ENCODE measurements around the gene CTSA.

The CTSA gene

DNA sequence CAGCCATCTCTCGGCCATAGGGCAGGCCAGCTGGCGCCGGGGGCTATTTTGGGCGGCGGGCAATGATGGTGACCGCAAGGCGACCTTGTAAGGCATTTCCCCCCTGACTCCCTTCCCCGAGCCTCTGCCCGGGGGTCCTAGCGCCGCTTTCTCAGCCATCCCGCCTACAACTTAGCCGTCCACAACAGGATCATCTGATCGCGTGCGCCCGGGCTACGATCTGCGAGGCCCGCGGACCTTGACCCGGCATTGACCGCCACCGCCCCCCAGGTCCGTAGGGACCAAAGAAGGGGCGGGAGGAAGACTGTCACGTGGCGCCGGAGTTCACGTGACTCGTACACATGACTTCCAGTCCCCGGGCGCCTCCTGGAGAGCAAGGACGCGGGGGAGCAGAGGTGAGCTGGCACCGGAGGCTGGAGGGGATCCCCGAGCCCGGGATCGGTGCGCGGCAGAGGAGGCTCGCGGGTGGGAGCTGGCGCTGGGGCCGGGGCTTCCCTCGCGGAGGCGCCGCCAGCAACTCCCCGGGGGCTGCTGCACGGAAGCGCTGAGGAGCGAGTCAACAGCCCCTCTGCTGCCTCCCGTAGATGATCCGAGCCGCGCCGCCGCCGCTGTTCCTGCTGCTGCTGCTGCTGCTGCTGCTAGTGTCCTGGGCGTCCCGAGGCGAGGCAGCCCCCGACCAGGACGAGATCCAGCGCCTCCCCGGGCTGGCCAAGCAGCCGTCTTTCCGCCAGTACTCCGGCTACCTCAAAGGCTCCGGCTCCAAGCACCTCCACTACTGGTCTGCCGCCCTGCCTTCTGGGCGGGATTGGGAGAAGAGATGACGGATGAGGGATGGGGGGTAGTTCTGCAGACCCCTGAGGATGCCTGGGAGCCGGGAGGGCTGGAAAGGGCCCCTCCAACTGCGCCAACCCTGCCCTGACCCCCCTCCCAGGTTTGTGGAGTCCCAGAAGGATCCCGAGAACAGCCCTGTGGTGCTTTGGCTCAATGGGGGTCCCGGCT, at the start of gene CTSA, which contains the start of gene NEURL2:
Gene CTSA, plus strand, starts transcription at position 351 of the 999 bp plus-strand sequence. Its CDS starts 234 bp downstream, at position 585.
Gene NEURL2, minus strand, starts transcription at position 224 of the 999 bp plus-strand sequence. Its CDS starts 217 bp downstream, at position 7.
- DNase-seq: peak; percentile 77

DNA sequence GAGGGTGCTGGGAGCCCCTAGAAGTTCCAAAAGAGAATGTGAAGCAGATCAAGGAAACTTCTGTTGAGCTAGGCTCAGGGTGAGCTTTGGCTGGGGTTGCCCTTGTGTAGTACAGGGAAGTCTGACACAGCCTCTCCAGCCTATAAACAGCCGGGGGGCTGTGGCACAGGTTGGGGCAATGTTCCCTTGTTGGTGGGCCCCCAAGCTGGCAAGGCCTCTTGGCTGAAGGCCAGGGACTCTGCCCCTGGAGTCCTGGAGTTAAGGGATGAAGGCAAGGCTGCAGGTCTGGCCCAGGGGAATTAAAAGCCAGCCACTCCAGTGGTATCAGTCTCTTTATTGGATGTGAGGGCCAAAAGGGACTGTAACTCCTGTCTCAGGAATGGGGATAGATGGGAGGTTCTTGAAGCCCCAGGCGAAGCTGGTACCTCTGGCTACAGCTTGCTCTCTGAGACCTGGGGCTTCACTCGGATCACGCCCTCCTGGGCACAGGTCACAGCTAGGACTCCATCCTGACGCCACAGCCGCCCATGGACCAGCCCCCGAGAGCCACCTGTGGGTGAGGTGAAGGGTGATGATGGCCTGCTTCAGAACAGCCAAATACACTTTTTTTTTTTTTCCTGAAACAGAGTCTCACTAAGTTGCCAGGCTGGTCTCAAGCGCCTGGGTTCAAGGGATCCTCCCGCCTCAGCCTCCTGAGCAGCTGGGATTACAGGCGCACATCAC, 49.6 kb upstream of the CTSA start:
- DNase-seq: no peak

DNA sequence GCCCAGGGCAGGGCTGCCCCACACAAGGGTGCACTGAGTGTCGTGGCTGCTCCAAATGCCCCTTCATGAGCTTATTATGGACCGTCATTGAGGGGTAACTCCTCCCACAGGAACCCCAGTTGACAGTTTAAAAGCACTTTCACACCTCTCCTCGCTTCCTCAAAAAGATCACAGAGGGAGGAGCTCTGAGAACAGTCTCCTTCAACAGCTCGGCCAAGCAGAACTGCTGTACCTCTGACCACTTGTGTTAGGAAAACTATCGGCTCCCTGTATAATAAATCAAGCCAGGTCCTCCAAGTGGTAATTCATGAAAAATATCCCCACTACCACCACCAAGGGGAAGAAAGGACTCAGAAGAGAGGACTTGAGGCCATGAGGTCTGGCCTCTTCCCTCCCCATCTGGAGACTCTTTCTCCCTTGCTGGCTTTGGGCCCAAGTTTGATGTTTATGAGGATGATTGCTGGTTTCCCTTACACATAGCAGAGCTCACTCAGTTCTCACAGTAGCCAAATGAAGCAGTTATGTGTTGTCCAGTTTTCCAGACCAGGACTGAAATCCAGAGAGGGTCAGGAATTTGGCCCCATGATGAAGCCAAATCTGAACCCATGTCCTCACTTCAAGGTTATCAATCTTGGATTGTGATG, 48.8 kb upstream of the CTSA start:
- DNase-seq: no peak

DNA sequence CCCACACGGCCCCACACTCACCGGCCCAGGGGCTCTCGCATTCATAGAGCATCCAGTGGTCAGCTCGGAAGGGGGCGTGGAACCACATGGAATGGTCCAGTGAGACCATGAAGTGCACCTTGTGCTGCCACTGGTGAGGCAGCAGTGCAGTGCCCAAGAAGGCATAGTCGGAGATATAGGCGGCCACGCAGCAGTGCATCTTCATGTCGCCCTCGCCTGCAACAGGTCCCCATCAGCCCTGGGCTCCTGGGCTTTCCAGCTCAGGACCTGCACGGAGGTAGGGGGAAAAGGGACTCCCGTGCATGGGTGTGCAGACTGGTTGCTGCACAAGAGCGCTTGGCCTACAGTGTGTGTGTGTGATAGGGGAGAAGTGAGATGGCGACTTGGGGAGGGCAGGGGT, 47.6 kb upstream of the CTSA start:
- no peak for DNase-seq

DNA sequence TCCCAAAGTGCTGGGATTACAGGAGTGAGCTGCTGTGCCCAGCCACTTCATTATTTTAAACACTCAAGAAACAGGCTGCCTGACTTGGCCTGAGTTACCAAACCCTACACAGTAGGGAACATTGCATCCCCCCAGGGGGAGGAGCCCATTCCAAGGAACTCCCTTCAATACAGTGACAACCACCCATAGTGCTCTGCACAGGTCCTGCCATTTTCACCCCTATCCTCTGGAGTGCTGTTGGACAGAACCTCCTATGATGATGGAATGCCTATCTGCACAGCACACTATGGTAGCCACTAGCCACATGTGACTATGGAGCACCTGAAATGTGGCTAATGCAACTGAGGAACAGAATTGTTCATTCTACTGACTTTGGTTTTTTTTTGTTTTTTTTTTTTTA, 45.7 kb upstream of the CTSA start:
- DNase-seq: no peak

DNA sequence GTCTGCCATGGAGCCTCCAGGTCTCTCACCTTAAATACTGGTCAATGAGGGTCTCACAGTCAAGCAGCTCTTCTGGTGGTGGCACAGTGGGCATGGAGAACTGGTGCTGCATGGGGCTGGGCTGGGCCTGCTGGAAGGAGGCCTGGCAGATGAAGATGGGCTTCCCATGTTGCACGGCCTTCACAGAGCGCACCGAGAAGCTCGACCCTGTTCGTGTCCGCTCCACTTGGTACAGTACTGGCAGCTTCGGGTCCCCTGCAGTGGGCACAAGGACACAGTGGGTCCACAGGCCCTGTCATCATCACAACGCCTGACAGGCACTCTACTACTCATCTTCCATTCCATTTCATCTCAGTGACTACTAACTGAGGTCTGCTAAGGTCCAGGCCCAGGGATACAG, 42.7 kb upstream of the CTSA start:
- DNase-seq: no peak

DNA sequence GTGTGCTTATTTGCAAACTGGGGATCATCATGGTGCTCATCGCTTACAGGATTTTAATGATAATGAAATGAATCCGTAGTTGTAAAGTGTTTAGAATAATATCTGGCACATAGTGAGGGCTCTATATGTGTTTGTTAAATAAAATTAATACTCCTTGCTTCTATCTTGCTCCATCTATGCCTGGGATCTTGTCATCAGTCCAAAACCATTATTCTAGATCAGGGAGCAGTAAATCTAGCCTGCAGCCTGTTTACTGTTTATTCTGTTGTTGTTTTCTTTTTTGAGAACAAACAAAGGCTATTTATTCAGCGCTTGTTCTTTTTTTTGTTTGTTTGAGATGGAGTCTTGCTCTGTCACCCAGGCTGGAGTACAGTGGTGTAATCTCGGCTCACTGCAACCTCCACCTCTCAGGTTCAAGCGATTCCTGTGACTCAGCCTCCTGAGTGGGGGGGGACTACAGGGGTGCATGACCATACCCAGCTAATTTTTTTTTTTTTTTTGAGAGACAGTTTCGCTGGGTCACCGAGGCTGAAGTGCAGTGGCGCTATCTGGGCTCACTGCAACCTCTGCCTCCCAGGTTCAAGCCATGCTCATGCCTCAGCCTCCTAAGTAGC, 42.1 kb upstream of the CTSA start:
- no peak for DNase-seq

DNA sequence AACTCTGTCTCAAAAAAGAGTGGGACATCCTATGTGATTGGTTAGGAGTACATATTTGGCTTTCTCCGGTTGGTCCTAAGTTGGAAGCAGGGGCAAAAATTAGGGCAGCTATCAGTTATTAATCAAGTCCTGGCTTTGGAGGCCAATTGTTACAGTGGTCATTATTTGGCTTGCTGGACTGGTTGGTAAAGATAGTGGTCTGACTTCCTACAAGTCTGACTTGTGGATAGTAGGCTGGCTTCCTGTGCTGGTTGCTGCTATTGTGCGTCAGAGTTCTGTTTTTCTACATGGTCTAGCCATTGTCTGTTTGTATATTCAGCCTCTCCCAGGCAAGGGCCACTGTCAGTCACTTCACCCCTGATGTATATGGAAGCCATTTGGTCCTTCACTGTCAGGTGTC, 40.9 kb upstream of the CTSA start:
- DNase-seq: no peak

DNA sequence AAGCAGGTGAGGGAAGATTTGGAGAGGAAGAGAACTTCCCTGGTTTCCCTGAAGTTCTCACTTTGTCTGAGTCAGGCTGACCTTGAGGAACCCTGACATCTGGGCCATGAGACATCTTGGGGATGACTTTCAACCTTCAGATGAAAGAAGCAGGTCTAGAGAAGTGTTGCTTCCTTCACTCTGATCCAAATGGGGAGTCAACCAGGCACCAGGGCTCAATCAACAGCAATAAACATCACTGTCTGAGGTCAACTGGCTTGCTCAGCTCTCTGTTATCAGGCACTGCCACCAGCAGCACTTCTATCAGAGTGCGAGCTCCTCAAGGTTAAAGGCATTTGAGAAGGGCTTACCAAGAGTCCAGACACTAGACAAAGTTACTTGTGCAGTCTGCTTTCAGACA, 40.2 kb upstream of the CTSA start:
- no peak for DNase-seq

DNA sequence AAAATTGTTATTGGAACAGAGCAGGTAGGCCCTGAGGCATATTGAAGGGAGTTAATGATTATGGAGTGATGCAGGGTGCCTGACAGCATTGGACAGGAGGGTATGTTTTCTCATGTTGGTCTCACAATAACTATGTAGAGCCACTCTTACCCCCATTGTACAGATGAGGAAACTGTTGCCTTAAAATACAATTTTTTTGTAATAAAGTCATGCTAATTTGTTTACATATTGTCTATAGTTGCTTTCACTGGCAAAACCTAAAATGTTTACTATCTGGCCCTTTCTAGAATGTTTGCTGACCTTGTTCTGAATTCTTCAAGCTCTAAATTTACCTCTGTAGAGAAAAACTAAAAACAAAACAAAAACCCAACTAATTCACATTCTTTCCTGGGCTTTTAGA, 39.6 kb upstream of the CTSA start:
- no peak for DNase-seq

DNA sequence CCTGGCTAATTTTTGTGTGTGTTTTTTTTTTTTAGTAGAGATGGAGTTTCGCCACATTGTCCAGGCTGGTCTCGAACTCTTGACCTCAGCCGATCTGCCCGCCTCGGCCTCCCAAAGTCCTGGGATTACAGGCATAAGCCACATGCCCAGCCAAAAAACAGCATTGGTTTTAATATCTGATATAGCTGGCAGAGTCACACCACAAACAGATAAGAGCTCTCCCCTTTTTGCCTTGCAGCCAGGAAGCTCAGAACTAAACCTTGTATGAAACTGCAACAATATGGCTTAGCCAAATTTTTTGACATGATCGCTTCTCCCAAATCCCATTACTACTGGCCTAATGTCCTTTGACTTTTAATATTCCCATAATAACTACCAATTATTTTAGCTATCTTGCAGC, 38.8 kb upstream of the CTSA start:
- DNase-seq: no peak

DNA sequence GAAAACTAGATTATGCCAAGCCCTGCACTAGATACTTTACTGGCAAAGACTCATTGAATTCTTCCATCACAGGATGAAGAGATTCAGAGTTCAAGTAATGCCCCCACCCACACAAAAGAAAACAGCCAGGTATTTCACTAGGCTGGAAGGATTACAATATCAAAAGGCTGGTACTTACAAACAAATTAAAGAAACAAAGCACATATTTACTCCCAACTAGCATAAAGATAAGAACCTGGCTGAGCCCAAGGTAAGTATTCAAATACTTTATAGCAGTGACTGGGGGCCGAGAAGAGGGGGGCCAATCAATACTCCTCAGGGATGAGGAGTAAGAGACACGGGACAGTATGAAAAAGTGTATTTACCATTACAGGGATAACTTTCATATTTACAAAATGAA, 37.7 kb upstream of the CTSA start:
- DNase-seq: no peak

DNA sequence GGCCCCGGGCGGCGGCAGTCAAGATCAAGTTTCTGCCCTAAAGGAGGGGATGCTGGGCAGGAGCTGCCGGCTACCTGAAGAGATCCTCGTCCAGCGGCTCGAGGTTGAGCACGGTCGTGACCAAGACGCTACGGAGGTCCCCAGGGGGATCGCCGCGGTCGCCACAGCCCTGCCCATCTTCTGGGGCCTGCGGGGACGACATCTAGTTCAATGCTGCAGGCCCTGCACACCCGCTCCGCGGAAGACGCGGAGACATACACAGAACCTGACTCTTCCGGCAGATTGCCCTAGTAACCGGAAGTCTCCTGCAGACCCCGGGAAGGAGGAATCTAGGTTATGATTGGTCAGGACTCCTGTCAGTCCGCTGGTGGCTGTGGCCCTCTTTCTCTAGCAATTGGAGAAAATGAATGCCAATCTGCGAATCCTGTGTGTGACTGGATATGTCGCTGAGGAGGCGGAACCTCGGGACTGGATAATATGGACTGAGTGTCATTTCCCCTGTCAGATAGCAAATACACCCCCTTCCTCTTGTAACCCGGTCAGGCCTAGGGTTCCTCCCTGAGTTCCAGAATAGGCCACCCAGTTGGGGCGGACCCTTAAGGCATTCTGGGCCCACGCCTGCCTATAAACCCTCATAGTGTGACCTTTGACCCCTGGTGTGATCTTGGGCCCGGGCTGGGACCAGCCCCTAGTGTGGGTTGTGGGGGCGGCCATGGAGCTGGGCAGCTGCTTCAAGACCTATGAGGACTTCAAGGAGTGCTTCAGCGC, 33.8 kb upstream of the CTSA start, which contains the start of the genes ACOT8 and ZSWIM3:
Gene ACOT8, minus strand, starts transcription at position 279 of the 768 bp plus-strand sequence. Its CDS starts 77 bp downstream, at position 202.
Gene ZSWIM3, plus strand, starts transcription at position 501 of the 768 bp plus-strand sequence. Its CDS starts 212 bp downstream, at position 713.
- peak; percentile 100 for DNase-seq

DNA sequence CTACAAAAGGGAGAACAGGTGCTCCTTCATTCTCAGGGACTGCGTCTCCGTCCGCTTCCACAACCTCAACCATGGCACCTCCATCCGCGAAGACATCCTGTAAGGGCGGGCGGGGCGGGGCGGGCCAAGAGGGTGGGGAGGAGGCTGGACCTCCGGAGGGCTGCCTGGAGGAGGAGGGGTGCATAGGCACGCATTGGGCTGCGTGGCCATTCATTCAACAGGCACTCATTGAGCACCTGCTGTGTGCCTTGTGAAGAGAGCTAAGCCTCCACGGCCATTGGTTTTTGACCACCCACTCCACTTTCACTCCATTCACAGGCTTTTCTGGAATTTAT, 33.3 kb upstream of the CTSA start:
- DNase-seq: peak; percentile 33

DNA sequence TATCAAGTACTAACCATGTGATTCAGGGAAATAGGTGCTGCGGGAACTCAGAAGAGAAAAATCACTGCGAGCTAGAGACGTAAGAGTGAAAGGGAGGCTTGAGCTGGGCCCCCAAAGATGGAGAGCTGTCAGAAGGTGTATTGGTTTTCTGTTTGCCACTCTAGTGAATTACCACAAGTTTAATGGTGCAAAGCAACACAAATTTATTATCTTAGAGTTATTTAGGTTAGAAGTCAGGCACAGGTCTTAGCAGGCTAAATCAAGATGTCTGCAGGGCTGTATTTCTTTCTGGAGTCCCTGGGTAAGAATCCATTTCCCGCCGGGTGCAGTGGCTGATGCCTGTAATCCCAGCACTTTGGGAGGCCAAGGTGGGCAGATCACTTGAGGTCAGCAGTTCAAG, 31.2 kb upstream of the CTSA start:
- no peak for DNase-seq

DNA sequence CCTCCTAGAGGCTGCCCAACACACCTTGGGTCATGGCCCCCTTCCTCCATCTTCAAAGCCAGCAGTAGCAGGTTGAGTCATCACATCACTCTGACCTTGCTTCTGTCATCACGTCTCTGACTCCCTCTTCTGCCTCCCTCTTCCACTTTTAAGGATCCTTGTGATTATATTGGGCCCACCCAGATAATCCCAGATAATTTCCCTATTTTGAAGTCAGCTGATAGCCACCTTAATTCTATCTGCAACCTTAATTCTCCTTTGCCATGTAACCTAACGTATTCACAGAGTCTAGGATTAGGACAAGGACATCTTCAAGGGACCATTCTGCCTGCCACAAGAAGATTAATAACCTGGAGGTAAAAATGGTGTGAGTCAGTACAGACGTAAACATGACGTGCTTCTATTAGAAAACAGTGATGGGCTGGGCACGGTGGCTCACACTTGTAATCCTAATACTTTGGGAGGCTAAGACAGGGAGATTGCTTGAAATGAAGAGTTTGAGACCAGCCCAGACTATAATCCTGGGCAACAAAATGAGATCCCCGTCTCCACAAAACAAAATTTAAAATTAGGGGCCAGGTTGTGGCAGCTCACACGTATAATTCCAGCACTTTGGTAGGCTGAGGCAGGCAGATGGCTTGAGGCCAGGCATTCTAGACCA, 30.4 kb upstream of the CTSA start:
- no peak for DNase-seq

DNA sequence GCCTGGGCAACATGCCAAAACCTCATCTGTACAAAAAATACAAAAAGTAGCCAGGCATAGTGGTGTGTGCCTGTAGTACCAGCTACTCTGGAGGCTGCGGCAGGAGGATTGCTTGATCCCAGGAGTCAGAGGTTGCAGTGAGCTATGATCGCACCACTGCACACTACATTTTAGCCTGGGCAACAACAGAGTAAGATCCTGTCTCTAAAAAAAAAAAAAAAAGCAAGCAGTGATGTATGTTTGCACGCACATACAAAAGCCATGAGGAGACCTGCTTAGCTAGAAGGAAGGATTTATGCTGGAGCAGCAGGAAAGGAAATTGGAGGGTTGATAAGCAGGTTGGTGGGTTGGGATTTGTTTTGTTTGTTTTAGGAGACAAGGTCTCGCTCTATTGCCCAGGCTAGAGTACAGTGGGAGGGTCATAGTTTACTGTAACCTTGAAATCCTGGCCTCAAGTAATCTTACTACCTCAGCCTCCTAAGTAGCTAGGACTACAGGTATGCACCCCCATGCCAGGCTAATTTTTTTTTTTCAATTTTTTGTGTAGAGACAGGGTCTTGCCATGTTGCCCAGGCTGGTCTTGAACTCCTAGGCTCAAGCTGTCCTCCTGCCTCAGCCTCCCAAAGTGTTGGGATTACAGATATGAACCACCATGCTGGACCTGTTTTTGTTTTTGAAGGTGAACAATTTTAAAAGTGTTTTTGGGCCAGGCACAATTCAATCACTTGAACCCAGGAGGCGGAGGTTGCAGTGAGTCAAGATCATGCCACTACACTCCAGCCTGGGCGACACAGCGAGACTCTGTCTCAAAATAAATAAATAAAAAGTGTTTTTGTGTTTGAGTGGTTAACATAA, 29.7 kb upstream of the CTSA start:
- peak; percentile 66 for DNase-seq

DNA sequence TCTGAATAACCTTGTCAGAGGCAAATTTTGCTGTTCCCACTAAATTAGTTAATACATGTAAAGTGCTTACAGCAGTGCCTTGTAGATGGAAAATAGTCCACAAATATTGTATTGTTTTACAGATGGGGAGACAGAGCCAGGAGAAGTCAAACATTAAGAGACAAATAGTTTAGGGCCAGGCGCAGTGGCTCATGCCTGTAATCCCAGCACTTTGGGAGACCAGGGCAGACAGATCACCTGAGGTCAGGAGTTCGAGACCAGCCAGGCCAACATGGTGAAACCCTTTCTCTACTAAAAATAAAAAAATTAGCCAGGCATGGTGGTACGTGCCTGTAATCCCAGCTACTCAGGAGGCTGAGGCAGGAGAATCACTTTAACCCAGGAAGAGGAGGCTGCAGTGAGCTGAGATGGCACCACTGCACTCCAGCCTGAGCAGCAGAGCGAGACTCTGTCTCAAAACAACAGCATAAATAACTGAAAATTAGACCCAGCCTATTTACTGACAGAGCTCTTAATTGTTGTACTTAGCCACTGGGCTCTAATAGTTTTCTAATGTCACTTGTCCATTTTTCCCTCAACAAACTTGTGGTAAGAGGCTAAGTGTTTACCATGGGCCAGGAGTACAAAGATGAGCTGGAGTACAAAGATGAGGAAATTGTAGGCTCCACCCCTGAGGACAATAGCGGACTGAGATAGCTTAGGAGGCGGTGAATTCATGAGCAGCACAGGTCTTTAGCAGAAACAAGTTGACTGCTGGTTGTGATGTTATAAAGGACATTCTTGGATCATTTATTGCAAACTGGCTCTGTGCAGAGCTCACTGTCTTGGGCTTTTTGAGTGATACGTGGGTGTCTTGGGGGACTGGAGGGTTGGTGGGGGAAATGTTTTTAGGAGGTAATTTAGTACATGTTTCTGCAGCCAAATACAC, 27.3 kb upstream of the CTSA start:
- peak; percentile 3 for DNase-seq

DNA sequence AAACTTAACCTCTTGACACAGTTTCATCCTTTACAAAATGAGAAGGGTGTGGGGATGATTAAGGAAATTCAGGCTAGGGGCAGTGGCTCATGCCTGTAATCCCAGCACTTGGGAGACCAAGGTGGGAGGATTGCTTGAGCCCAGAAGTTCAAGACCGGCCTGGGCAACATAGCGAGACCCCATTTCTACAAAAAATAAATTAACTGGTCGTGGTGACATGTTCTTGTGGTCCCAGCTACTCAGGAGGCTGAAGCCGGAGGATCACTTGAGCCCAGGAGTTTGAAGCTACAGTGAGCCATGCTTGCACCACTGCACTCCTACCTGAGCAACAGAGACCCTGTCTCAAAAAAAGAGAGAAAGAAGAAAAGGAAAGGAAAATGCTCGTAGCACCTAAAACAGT, 24.7 kb upstream of the CTSA start:
- no peak for DNase-seq
